Suprapubic skin (tissue), 4 donors: ENCODE data around the gene UPK3B. TPM values are rescaled to one million over a fixed set of nuclear protein-coding genes. Genes with fewer than 3 reads are reported as not detected.
A peak's percentile ranks its signal among the peaks of the same experiment; 100 is the strongest.
"Not testable (repeated sequence)": the region's sequence is repeated elsewhere in the genome, so short reads cannot be mapped to it uniquely, and the experiment has no call there.

Source experiments
- DNase-seq, 2 donors: peaks; one replicate each; pipeline ENCODE4 v3.0.0-alpha.2; 2019; ENCODE audit warnings: low spot score in 2 of 2
- H3K27ac ChIP-seq: fragments of 200-600 bp; sonication (generic); one replicate; pipeline ENCODE4 v1.5.1; 2019
- H3K27me3 ChIP-seq: fragments of 200-600 bp; sonication (generic); one replicate; pipeline ENCODE4 v1.5.1; 2019
- H3K36me3 ChIP-seq: fragments of 200-600 bp; sonication (generic); one replicate; pipeline ENCODE4 v1.5.1; 2019
- H3K4me1 ChIP-seq: fragments of 200-600 bp; sonication (generic); one replicate; pipeline ENCODE4 v1.5.1; 2019
- H3K4me3 ChIP-seq: fragments of 200-600 bp; sonication (generic); one replicate; pipeline ENCODE4 v1.5.1; 2019; ENCODE audit warnings: mild to moderate bottlenecking
- H3K9me3 ChIP-seq: fragments of 200-600 bp; sonication (generic); one replicate; pipeline ENCODE4 v1.5.1; 2019
- EP300 ChIP-seq: sonication (generic); formaldehyde crosslinking; IDR thresholded peaks from one replicate; pipeline ENCODE4 v1.6.1; 2017; ENCODE audit warnings: antibody characterized with exemption
- POLR2A ChIP-seq, 2 donors: fragments of 450-650 bp; IDR thresholded peaks; one replicate each; pipeline ENCODE4 v1.6.1; 2017; ENCODE audit warnings: antibody characterized with exemption in 2 of 2, mild to moderate bottlenecking in 2 of 2, moderate library complexity in 2 of 2
- POLR2AphosphoS5 ChIP-seq, 3 donors: sonication (generic); formaldehyde crosslinking; IDR thresholded peaks; one replicate each; pipeline ENCODE4 v1.6.1; 2017; ENCODE audit warnings: antibody characterized with exemption in 3 of 3
- WGBS: methylation state at CpG from one replicate; pipeline ENCODE4 v1.1.5; 2018; 5-methylcytosine and 5-hydroxymethylcytosine counted together
- total RNA-seq, 4 donors: library from RNA; depleted of rRNA; stranded (reverse); fragments of >200 nt; gene quantifications; one replicate each; pipeline ENCODE4 v1.1.0, GENCODE V29; 2016
- TF ChIP-seq, protein P1 (sequence below), 2 donors: fragments of 200-600 bp in 1 of 2; fragments of 450-650 bp in 1 of 2; sonication (generic) in 1 of 2; IDR thresholded peaks; one replicate each; pipeline ENCODE4 v1.5.1; 2016 to 2019; ENCODE audit warnings: antibody characterized with exemption in 2 of 2, mild to moderate bottlenecking in 1 of 2, moderate library complexity in 1 of 2

Gene UPK3B
- total RNA-seq, 4 donors from 2014 or later = 6.0 to 43.9 (median 8.9) TPM

DNA sequence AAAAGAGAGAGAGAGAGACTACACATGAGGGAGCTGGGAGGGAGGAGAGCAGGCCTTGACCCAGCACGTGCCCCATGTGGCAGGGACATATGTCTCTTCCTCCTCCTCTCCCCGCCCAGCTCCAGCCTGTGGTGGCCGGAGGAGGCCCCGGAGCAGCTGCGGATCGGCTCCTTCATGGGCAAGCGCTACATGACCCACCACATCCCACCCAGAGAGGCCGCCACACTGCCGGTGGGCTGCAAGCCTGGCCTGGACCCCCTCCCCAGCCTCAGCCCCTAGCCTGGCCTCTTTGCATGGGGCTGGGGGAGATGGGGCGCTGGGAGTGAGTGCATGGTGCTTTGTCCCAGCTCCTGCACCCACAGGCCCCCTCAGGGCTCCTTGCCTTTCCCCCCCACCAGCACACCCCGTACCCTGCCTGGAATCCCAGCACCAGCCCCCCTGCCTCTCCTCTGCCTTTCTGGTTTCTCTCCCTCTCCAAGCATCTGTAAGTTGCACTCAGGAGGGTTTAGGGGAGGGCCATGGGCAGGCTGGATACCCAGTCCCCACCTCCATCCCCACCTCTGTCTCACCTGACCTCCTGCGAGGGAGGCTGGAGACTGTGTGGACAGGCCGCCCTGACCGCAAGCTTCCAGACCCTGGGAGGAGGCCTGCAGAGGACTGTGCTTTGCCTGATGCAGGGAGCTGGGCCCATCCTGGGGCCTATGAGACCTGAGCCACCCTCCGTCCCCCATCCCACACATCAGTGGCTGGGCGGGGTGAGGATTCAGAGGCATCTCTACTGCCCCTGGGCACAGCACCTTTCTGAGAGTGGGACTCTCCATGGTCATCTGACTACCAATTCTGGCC lies 4.8 kb downstream of the UPK3B start:
- H3K27ac ChIP-seq = no peak overlapping the region
- H3K4me1 ChIP-seq = peaks cover 17% of the 10 kb centered on the region
- no peak for TF ChIP-seq POLR2AphosphoS5 (IDR thresholded peaks at IDR 0.05)
- no peak for TF ChIP-seq EP300
- no peak for TF ChIP-seq POLR2A (IDR thresholded peaks at IDR 0.05)
- TF ChIP-seq, protein P1, sequence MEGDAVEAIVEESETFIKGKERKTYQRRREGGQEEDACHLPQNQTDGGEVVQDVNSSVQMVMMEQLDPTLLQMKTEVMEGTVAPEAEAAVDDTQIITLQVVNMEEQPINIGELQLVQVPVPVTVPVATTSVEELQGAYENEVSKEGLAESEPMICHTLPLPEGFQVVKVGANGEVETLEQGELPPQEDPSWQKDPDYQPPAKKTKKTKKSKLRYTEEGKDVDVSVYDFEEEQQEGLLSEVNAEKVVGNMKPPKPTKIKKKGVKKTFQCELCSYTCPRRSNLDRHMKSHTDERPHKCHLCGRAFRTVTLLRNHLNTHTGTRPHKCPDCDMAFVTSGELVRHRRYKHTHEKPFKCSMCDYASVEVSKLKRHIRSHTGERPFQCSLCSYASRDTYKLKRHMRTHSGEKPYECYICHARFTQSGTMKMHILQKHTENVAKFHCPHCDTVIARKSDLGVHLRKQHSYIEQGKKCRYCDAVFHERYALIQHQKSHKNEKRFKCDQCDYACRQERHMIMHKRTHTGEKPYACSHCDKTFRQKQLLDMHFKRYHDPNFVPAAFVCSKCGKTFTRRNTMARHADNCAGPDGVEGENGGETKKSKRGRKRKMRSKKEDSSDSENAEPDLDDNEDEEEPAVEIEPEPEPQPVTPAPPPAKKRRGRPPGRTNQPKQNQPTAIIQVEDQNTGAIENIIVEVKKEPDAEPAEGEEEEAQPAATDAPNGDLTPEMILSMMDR (IDR thresholded peaks at IDR 0.05) = no peak
- H3K27me3 ChIP-seq = no peaks in the 10 kb centered on the region
- H3K36me3 ChIP-seq = no peaks in the 10 kb centered on the region
- no peaks in the 10 kb centered on the region for H3K9me3 ChIP-seq
- peak; percentile 68 to 73 for DNase-seq
- no peak overlapping the region for H3K4me3 ChIP-seq
- WGBS = 70% methylated on average over 2 of the region's 16 CpGs

DNA sequence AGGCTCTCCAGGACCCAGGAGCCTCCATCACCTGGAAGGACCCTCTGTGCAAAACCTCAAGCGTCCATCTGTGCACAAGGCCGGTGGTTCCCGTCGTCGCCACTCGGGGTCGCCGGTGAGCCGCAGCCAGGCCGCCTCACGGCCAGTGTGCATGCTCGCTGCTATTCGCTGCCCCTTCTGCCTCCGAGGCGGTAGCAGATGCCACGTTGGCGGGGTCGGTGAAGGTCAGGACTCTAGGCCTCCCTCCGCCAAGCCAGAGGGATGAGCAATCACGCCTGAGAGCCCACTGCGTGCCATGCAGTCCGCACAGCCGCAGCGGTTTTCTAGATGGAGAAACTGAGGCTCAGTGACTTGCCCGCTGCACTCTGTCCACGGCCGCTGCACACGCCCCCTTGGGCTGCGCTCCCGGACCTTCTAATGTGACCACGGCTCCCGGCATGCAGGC lies 5.7 kb downstream of the UPK3B start:
- no CpG with 5 or more reads among the region's 32 CpGs for WGBS

DNA sequence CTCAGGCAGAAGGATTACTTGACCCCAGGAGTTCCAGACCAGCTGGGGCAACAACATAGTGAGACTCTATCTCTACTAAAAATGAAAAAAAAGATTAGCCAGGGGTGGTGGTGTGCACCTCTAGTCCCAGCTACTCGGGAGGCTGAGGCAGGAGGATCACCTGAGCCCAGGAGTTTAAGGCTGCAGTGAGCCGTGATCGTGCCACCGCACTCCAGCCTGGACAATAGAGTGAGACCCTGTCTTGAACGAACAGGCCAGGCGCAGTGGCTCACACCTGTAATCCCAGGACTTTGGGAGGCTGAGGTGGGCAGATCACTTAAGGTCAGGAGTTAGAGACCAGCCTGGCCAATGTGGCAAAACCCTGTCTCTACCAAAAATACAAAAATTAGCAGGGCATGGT lies 6.6 kb downstream of the UPK3B start:
- H3K9me3 ChIP-seq, H3K4me3 ChIP-seq, H3K27ac ChIP-seq, H3K27me3 ChIP-seq, DNase-seq, H3K36me3 ChIP-seq: not testable (repeated sequence)
- H3K4me1 ChIP-seq = peaks cover 12% of the 10 kb centered on the region
- no CpG with 5 or more reads among the region's 6 CpGs for WGBS

More for the DNA sequence above, 5.7 kb downstream of the UPK3B start:
- H3K27me3 ChIP-seq = no peaks in the 10 kb centered on the region
- H3K4me3 ChIP-seq = no peak overlapping the region
- peak in 1 of 2 donors; percentile 55 for DNase-seq
- H3K4me1 ChIP-seq = peaks cover 12% of the 10 kb centered on the region
- H3K9me3 ChIP-seq = no peaks in the 10 kb centered on the region
- no peak overlapping the region for H3K27ac ChIP-seq
- no peaks in the 10 kb centered on the region for H3K36me3 ChIP-seq
- no peak for TF ChIP-seq POLR2AphosphoS5 (IDR thresholded peaks at IDR 0.05)
- no peak for TF ChIP-seq POLR2A (IDR thresholded peaks at IDR 0.05)
- TF ChIP-seq EP300 = no peak
- TF ChIP-seq, protein P1 (IDR thresholded peaks at IDR 0.05) = peak in 1 of 2 donors; percentile 89

DNA sequence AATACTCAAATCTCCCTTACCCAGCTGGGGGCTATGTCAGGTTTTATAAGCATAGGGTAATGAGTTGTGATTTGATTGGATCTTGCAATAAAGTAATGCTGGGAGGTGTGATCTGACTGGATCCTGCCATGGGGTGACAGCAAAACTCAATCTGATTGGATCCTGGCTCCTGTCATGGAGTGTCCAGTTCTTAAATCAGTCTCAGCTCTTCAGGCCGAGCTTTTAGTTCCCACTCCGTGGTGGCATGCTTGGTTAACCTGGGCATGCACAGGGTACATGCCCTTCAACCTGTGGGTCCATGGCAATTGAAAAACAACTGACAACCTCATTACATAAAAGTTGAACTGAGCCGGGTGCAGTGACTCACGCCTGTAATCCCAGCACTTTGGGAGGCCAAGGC lies 15.8 kb downstream of the UPK3B start:
- WGBS = no CpG with 5 or more reads among the region's 4 CpGs
- H3K27me3 ChIP-seq, H3K4me3 ChIP-seq, H3K36me3 ChIP-seq, H3K27ac ChIP-seq, H3K9me3 ChIP-seq, H3K4me1 ChIP-seq, DNase-seq: not testable (repeated sequence)

DNA sequence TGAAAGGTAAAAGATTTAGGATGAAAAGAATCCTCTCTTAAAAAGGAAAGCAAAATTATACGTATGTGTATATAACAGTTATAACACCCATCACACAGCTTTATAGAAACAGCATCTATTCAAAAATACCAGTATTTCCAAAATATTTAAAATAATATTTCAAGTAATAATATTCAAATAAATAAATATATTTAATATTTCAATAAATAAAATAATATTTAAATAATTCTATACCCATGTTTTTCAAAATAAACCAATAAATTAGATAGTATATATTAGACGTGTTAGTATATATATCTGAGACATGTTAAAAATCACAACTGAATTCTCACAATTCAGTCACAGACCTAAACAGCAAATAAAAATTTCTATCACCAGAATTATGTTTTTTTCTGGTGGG lies 21.3 kb downstream of the UPK3B start:
- not testable (repeated sequence) for H3K36me3 ChIP-seq

DNA sequence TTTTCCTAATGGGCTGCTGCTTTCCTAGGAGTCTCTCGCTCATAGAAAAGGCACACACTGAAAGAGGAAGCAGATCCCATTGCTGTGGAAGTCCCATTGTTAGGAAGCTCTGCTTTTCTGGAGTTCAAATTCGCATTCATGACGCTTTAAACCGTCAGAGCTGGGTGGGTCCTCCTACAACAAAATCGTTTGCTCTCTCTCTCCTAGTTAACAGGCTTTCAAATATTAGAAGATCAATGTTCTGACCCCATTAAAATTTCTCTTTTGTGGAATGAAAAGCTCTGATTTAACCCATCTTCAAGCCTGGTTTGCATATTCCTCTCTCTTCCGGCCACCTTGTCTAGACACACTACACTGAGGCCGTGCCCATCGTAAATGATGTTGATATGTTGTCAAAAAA lies 32.8 kb downstream of the UPK3B start, which contains the start of gene SPDYE16:
Gene SPDYE16 (minus strand): TSS at position 101 of the 400 bp plus-strand sequence. CDS start 1,838 bp downstream, outside the sequence.
- not testable (repeated sequence) for H3K27me3 ChIP-seq, H3K27ac ChIP-seq, H3K4me1 ChIP-seq, H3K36me3 ChIP-seq, H3K9me3 ChIP-seq, DNase-seq, H3K4me3 ChIP-seq
- no CpG with 5 or more reads among the region's 8 CpGs for WGBS

More for the DNA sequence above, 21.3 kb downstream of the UPK3B start:
- whole genome bisulfite sequencing = no CpG with 5 or more reads among the region's 2 CpGs
- H3K9me3 ChIP-seq, H3K27me3 ChIP-seq, H3K4me1 ChIP-seq, H3K27ac ChIP-seq, DNase-seq, H3K4me3 ChIP-seq: not testable (repeated sequence)

DNA sequence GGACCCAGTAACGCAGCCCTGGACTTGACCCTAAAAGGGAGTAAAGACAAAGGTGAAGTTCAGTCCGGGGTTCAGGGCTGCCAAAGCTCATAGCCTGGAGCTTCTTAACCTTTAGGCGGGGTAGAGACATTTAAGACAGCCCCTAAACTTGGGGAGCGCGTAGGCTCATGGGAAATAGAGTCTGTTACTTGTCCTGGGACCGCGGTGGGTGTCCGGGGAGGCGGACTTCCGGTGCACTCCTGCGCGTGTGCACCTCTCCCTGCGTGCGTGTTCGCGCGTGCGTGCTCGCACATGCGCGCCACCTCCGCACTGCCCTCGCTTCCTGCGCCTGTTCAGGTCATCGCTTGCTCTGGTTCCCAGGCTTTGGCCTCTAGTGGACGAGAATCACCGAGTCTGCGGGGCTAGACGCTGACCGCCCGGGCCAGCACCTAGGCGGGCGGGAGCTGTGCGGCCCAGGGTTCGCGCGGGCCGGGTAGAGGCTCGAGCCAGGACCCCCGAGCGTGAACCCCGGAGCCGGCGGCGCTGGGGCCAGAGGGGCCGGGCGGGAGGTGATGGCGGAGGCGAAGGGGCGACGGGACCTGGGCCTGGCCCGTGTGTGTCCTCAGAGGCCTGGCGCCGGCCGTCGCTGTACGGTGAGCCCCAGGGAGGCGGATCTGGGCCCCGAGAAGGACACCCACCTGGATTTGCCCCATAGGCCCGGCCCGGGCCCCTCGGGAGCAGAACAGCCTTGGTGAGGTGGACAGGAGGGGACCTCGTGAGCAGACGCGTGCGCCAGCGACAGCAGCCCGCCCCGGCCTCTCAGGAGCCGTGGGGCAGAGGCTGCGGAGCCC lies 38.9 kb downstream of the UPK3B start:
- DNase-seq = peak; percentile 92 to 93
- H3K4me3 ChIP-seq = peak overlapping the region; percentile 95
- H3K27ac ChIP-seq = peak overlapping the region; percentile 93
- H3K4me1 ChIP-seq, H3K9me3 ChIP-seq, H3K36me3 ChIP-seq, H3K27me3 ChIP-seq: not testable (repeated sequence)
- WGBS = 0% methylated on average over 22 of the region's 71 CpGs
- TF ChIP-seq POLR2AphosphoS5 (IDR thresholded peaks at IDR 0.05) (peak in 1 of 3 donors; percentile 65), POLR2A (IDR thresholded peaks at IDR 0.05) (peak in 1 of 2 donors; percentile 65)

DNA sequence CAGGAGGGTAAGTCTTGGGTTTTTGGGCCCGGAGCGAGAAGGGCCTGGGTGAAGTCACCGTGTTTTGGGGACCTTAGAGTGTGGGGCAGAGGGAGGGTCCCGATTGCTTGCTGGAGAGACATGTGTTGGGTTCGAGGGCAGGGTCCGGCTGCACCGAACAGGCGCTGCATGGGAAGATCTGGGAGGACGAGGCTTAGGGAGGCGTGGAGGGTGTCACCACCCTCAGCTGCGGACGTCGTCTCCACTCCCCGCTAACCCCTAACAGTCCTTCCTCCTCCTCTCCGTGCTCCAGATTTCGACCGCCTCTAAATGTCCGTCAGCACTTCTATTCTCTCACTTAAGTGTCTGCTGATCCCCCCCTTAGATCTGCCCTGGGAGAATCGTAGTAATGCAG lies 39.5 kb downstream of the UPK3B start:
- not testable (repeated sequence) for DNase-seq, H3K27me3 ChIP-seq, H3K9me3 ChIP-seq, H3K36me3 ChIP-seq, H3K4me1 ChIP-seq
- 1% methylated on average over 18 of the region's 19 CpGs for WGBS
- Histone ChIP-seq H3K4me3 (peak overlapping the region; percentile 95), H3K27ac (peak overlapping the region; percentile 93)

DNA sequence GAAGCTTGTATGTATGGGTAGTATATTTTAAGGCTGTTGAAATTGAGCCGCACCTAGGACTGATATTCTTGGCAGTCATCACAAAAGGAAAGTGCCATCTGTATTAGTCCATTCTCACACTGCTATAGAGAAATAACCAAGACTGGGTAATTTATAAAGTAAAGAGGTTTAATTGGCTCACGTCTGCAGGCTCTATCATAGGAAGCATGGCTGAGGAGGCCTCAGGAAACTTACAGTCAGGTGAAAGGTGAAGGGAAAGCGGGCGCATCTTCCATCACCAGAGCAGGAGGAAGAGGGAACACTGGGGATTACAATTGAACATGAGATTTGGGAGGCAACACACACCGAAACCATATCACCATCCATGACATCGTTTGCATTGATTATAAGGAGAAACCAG lies 41.6 kb downstream of the UPK3B start:
- H3K36me3 ChIP-seq, H3K4me1 ChIP-seq, H3K9me3 ChIP-seq, H3K27me3 ChIP-seq, H3K27ac ChIP-seq, H3K4me3 ChIP-seq, DNase-seq: not testable (repeated sequence)
- WGBS = 86% methylated on average over 6 of the region's 6 CpGs

DNA sequence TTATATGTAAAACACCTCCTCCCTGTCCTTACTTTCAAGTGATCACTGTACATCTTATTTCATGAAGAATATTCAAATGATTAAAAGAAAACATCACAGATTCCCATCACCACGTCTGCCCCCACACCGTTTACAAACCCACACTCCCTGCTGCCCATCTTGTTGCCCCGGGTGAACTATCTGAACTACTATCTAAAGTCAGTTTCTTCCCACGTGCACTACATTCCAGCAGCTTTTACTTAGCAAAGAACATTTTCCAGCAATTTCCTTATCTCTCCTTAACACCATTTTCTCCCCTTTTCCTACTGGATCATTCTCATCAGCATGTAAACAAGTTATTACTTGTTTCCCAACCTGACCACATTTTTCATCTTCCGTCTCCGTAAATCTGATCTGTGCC lies 49.3 kb downstream of the UPK3B start:
- not testable (repeated sequence) for H3K27ac ChIP-seq, H3K4me1 ChIP-seq, DNase-seq, H3K4me3 ChIP-seq, H3K27me3 ChIP-seq, H3K36me3 ChIP-seq, H3K9me3 ChIP-seq
- WGBS = 34% methylated on average over 6 of the region's 6 CpGs

DNA sequence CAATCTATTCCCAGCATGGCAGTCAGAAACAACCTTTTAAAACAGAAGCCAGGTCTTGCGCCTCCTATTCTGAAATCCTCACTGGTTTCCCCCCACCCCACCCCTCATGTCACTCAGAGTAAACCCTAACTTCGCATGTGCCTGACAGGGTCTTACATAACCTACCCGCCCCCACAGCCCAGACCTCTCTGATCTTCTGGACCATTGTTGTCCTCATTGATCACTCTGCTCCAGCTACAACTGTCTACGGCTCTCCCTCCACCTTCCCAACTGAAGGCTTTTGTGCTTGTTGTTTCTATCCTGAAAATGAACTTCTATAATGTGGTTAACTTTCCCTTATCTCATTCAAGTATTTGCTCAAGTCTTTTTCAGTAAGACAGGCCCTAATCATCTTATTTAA lies 49.8 kb downstream of the UPK3B start:
- H3K36me3 ChIP-seq, DNase-seq, H3K27ac ChIP-seq, H3K4me3 ChIP-seq, H3K9me3 ChIP-seq, H3K27me3 ChIP-seq, H3K4me1 ChIP-seq: not testable (repeated sequence)
- WGBS = 58% methylated on average over 3 of the region's 4 CpGs
